ENCODE data around the gene EPB41L5. TPM values are rescaled to one million over a fixed set of nuclear protein-coding genes. Genes with fewer than 3 reads are reported as not detected.
"Not testable (repeated sequence)": the region's sequence is repeated elsewhere in the genome, so short reads cannot be mapped to it uniquely, and the experiment has no call there.

EPB41L5 gene
- total and polyA plus RNA-seq, 5 donors from 2014 or later, result 2.8 to 5.4 (median 3.6) TPM

GRCh38 chr2:120110507-120110906 is 97.6 kb downstream of the EPB41L5 start:
- Histone ChIP-seq H3K4me3 (ENCODE audit: low read depth, low read length) (no peak overlapping the region), H3K4me1 (ENCODE audit: control insufficient read depth, insufficient read depth, low read length, poor library complexity, severe bottlenecking) (peaks cover 15% of the 10 kb centered on the region), H3K36me3 (ENCODE audit: control insufficient read depth, insufficient read depth, low read length) (no peaks in the 10 kb centered on the region), H3K9me3 (ENCODE audit: control insufficient read depth in 2 of 2, low read length in 2 of 2) (no peaks in the 10 kb centered on the region), H3K27ac (ENCODE audit: insufficient read depth, low read length, poor library complexity, severe bottlenecking) (no peak overlapping the region), H3K27me3 (ENCODE audit: control insufficient read depth, insufficient read depth, low read length) (no peaks in the 10 kb centered on the region)
- peaks cover 0 to 2% (median 0%) of the 10 kb centered on the region in 7 donors for H3K9me3 Mint-ChIP-seq
- peak overlapping the region in 1 of 4 donors; percentile 26 for H3K4me3 Mint-ChIP-seq
- H3K36me3 Mint-ChIP-seq, result peaks cover 3% of the 10 kb centered on the region
- DNase-seq (no peak), ATAC-seq (ENCODE audit: low read depth in 2 of 2) (no peak)
- H3K4me1 Mint-ChIP-seq, result peaks cover 22 to 33% (median 29%) of the 10 kb centered on the region in 4 donors
- peaks cover 27% of the 10 kb centered on the region for H3K27me3 Mint-ChIP-seq
- no peak overlapping the region for H3K27ac Mint-ChIP-seq

GRCh38 chr2:120111193-120111592 is 98.3 kb downstream of the EPB41L5 start:
- peaks cover 15% of the 10 kb centered on the region for H3K4me1 ChIP-seq (ENCODE audit: control insufficient read depth, insufficient read depth, low read length, poor library complexity, severe bottlenecking)
- H3K36me3 ChIP-seq (ENCODE audit: control insufficient read depth, insufficient read depth, low read length), result no peaks in the 10 kb centered on the region
- Mint-ChIP-seq H3K27ac (no peak overlapping the region), H3K9me3 (peaks cover 0 to 2% (median 0%) of the 10 kb centered on the region in 7 donors), H3K4me1 (peaks cover 22 to 33% (median 29%) of the 10 kb centered on the region in 4 donors), H3K27me3 (peaks cover 22% of the 10 kb centered on the region), H3K36me3 (peaks cover 3% of the 10 kb centered on the region), H3K4me3 (no peak overlapping the region)
- no peaks in the 10 kb centered on the region for H3K9me3 ChIP-seq (ENCODE audit: control insufficient read depth in 2 of 2, low read length in 2 of 2)
- DNase-seq, result no peak
- no peak overlapping the region for H3K27ac ChIP-seq (ENCODE audit: insufficient read depth, low read length, poor library complexity, severe bottlenecking)
- no peaks in the 10 kb centered on the region for H3K27me3 ChIP-seq (ENCODE audit: control insufficient read depth, insufficient read depth, low read length)
- no peak overlapping the region for H3K4me3 ChIP-seq (ENCODE audit: low read depth, low read length)
- no peak for ATAC-seq (ENCODE audit: low read depth in 2 of 2)

GRCh38 chr2:120118018-120118417 is 105.1 kb downstream of the EPB41L5 start:
- Mint-ChIP-seq H3K4me1 (no peaks in the 10 kb centered on the region), H3K4me3 (no peak overlapping the region), H3K36me3 (peaks cover 8% of the 10 kb centered on the region), H3K27ac (no peak overlapping the region), H3K9me3 (peaks cover 0 to 11% (median 0%) of the 10 kb centered on the region in 7 donors), H3K27me3 (peaks cover 20% of the 10 kb centered on the region)
- ATAC-seq (ENCODE audit: low read depth in 2 of 2) (no peak), DNase-seq (no peak)
- Histone ChIP-seq H3K4me1 (ENCODE audit: control insufficient read depth, insufficient read depth, low read length, poor library complexity, severe bottlenecking) (no peaks in the 10 kb centered on the region), H3K36me3 (ENCODE audit: control insufficient read depth, insufficient read depth, low read length) (no peaks in the 10 kb centered on the region), H3K27me3 (ENCODE audit: control insufficient read depth, insufficient read depth, low read length) (peaks cover 3% of the 10 kb centered on the region), H3K9me3 (ENCODE audit: control insufficient read depth in 2 of 2, low read length in 2 of 2) (no peaks in the 10 kb centered on the region), H3K27ac (ENCODE audit: insufficient read depth, low read length, poor library complexity, severe bottlenecking) (no peak overlapping the region), H3K4me3 (ENCODE audit: low read depth, low read length) (no peak overlapping the region)

GRCh38 chr2:120118471-120118870 is 105.6 kb downstream of the EPB41L5 start:
- Mint-ChIP-seq H3K4me3 (no peak overlapping the region), H3K27me3 (peaks cover 22% of the 10 kb centered on the region), H3K27ac (no peak overlapping the region), H3K36me3 (peaks cover 8% of the 10 kb centered on the region), H3K9me3 (peaks cover 0 to 11% (median 0%) of the 10 kb centered on the region in 7 donors), H3K4me1 (no peaks in the 10 kb centered on the region)
- H3K27ac ChIP-seq (ENCODE audit: insufficient read depth, low read length, poor library complexity, severe bottlenecking), result no peak overlapping the region
- no peak for DNase-seq
- no peaks in the 10 kb centered on the region for H3K4me1 ChIP-seq (ENCODE audit: control insufficient read depth, insufficient read depth, low read length, poor library complexity, severe bottlenecking)
- H3K9me3 ChIP-seq (ENCODE audit: control insufficient read depth in 2 of 2, low read length in 2 of 2), result no peaks in the 10 kb centered on the region
- H3K27me3 ChIP-seq (ENCODE audit: control insufficient read depth, insufficient read depth, low read length), result peaks cover 3% of the 10 kb centered on the region
- H3K36me3 ChIP-seq (ENCODE audit: control insufficient read depth, insufficient read depth, low read length), result no peaks in the 10 kb centered on the region
- H3K4me3 ChIP-seq (ENCODE audit: low read depth, low read length), result no peak overlapping the region
- ATAC-seq (ENCODE audit: low read depth in 2 of 2), result no peak

GRCh38 chr2:120121337-120121736 is 108.5 kb downstream of the EPB41L5 start:
- not testable (repeated sequence) for H3K4me1 ChIP-seq (ENCODE audit: control insufficient read depth, insufficient read depth, low read length, poor library complexity, severe bottlenecking); H3K9me3 ChIP-seq (ENCODE audit: control insufficient read depth in 2 of 2, low read length in 2 of 2); H3K36me3 ChIP-seq (ENCODE audit: control insufficient read depth, insufficient read depth, low read length); H3K4me3 Mint-ChIP-seq; H3K4me3 ChIP-seq (ENCODE audit: low read depth, low read length); H3K27ac ChIP-seq (ENCODE audit: insufficient read depth, low read length, poor library complexity, severe bottlenecking); H3K27ac Mint-ChIP-seq; H3K4me1 Mint-ChIP-seq; DNase-seq; ATAC-seq (ENCODE audit: low read depth in 2 of 2); H3K27me3 ChIP-seq (ENCODE audit: control insufficient read depth, insufficient read depth, low read length)
- H3K27me3 Mint-ChIP-seq, result peaks cover 22% of the 10 kb centered on the region
- H3K36me3 Mint-ChIP-seq, result peaks cover 23% of the 10 kb centered on the region
- H3K9me3 Mint-ChIP-seq, result peaks cover 0 to 11% (median 0%) of the 10 kb centered on the region in 7 donors

- H3K9me3 Mint-ChIP-seq, result peaks cover 0 to 11% (median 0%) of the 10 kb centered on the region in 7 donors
Measured at GRCh38 chr2:120123090-120123489, 110.2 kb downstream of the EPB41L5 start.

GRCh38 chr2:120125195-120125594 is 112.3 kb downstream of the EPB41L5 start:
- no peak overlapping the region for H3K4me3 Mint-ChIP-seq
- Histone ChIP-seq H3K27me3 (ENCODE audit: control insufficient read depth, insufficient read depth, low read length) (no peaks in the 10 kb centered on the region), H3K27ac (ENCODE audit: insufficient read depth, low read length, poor library complexity, severe bottlenecking) (no peak overlapping the region), H3K36me3 (ENCODE audit: control insufficient read depth, insufficient read depth, low read length) (no peaks in the 10 kb centered on the region), H3K4me1 (ENCODE audit: control insufficient read depth, insufficient read depth, low read length, poor library complexity, severe bottlenecking) (no peaks in the 10 kb centered on the region), H3K9me3 (ENCODE audit: control insufficient read depth in 2 of 2, low read length in 2 of 2) (no peaks in the 10 kb centered on the region), H3K4me3 (ENCODE audit: low read depth, low read length) (no peak overlapping the region)
- no peaks in the 10 kb centered on the region for H3K4me1 Mint-ChIP-seq
- H3K27me3 Mint-ChIP-seq, result peaks cover 15% of the 10 kb centered on the region
- no peak for DNase-seq
- ATAC-seq (ENCODE audit: low read depth in 2 of 2), result no peak
- H3K27ac Mint-ChIP-seq, result no peak overlapping the region
- H3K36me3 Mint-ChIP-seq, result peaks cover 17% of the 10 kb centered on the region
- H3K9me3 Mint-ChIP-seq, result peaks cover 0 to 1% (median 0%) of the 10 kb centered on the region in 7 donors

More at GRCh38 chr2:120123090-120123489, 110.2 kb downstream of the EPB41L5 start:
- ATAC-seq (ENCODE audit: low read depth in 2 of 2) (no peak), DNase-seq (no peak)
- Histone ChIP-seq H3K4me3 (ENCODE audit: low read depth, low read length) (no peak overlapping the region), H3K36me3 (ENCODE audit: control insufficient read depth, insufficient read depth, low read length) (no peaks in the 10 kb centered on the region), H3K4me1 (ENCODE audit: control insufficient read depth, insufficient read depth, low read length, poor library complexity, severe bottlenecking) (no peaks in the 10 kb centered on the region), H3K9me3 (ENCODE audit: control insufficient read depth in 2 of 2, low read length in 2 of 2) (no peaks in the 10 kb centered on the region), H3K27me3 (ENCODE audit: control insufficient read depth, insufficient read depth, low read length) (no peaks in the 10 kb centered on the region), H3K27ac (ENCODE audit: insufficient read depth, low read length, poor library complexity, severe bottlenecking) (no peak overlapping the region)
- Mint-ChIP-seq H3K36me3 (peaks cover 23% of the 10 kb centered on the region), H3K27me3 (peaks cover 15% of the 10 kb centered on the region), H3K4me1 (no peaks in the 10 kb centered on the region), H3K27ac (no peak overlapping the region), H3K4me3 (no peak overlapping the region)

- peaks cover 40% of the 10 kb centered on the region for H3K36me3 Mint-ChIP-seq
Measured at GRCh38 chr2:120128216-120128615, 115.3 kb downstream of the EPB41L5 start.

More at GRCh38 chr2:120128216-120128615, 115.3 kb downstream of the EPB41L5 start:
- Mint-ChIP-seq H3K4me1 (no peaks in the 10 kb centered on the region), H3K4me3 (no peak overlapping the region), H3K27ac (no peak overlapping the region), H3K27me3 (peaks cover 13% of the 10 kb centered on the region), H3K9me3 (peaks cover 0 to 3% (median 0%) of the 10 kb centered on the region in 7 donors)
- no peaks in the 10 kb centered on the region for H3K27me3 ChIP-seq (ENCODE audit: control insufficient read depth, insufficient read depth, low read length)
- DNase-seq (no peak), ATAC-seq (ENCODE audit: low read depth in 2 of 2) (no peak)
- H3K9me3 ChIP-seq (ENCODE audit: control insufficient read depth in 2 of 2, low read length in 2 of 2), result no peaks in the 10 kb centered on the region
- no peaks in the 10 kb centered on the region for H3K4me1 ChIP-seq (ENCODE audit: control insufficient read depth, insufficient read depth, low read length, poor library complexity, severe bottlenecking)
- H3K27ac ChIP-seq (ENCODE audit: insufficient read depth, low read length, poor library complexity, severe bottlenecking), result no peak overlapping the region
- no peak overlapping the region for H3K4me3 ChIP-seq (ENCODE audit: low read depth, low read length)
- H3K36me3 ChIP-seq (ENCODE audit: control insufficient read depth, insufficient read depth, low read length), result no peaks in the 10 kb centered on the region
